HG03135 (cell line): ENCODE results near the gene HOXA5.

Experiments used
- ATAC-seq: cut with Tn5 transposase; IDR thresholded peaks from one replicate; pipeline ENCODE4 v1.9.1; 2021; ENCODE audit warnings: mild to moderate bottlenecking, moderate library complexity; ENCODE audit not compliant: unreplicated experiment

Gene HOXA5

GRCh38 chr7:27160546-27161213 is 17.2 kb upstream of the HOXA5 start:
- ATAC-seq, result peak; percentile 53

GRCh38 chr7:27160145-27160545 is 16.7 kb upstream of the HOXA5 start:
- ATAC-seq, result no peak

- ATAC-seq, result no peak
Measured at GRCh38 chr7:27159266-27160144, 16.0 kb upstream of the HOXA5 start.

GRCh38 chr7:27158436-27159265 is 15.2 kb upstream of the HOXA5 start:
- no peak for ATAC-seq

GRCh38 chr7:27157702-27158431 is 14.4 kb upstream of the HOXA5 start:
- no peak for ATAC-seq

- ATAC-seq, result no peak
Measured at GRCh38 chr7:27156916-27157701, 13.6 kb upstream of the HOXA5 start.

- no peak for ATAC-seq
Measured at GRCh38 chr7:27156508-27156898, 13.0 kb upstream of the HOXA5 start, which contains the start of gene HOXA7. Gene HOXA7 (minus strand): TSS chr7:27156675. CDS start chr7:27156545, 130 bp downstream.

GRCh38 chr7:27155816-27156507 is 12.5 kb upstream of the HOXA5 start:
- ATAC-seq, result no peak

GRCh38 chr7:27154901-27155815 is 11.7 kb upstream of the HOXA5 start:
- no peak for ATAC-seq

GRCh38 chr7:27154369-27154768 is 10.9 kb upstream of the HOXA5 start:
- no peak for ATAC-seq

GRCh38 chr7:27153526-27153925 is 10.0 kb upstream of the HOXA5 start:
- no peak for ATAC-seq

- no peak for ATAC-seq
Measured at GRCh38 chr7:27152816-27153442, 9.4 kb upstream of the HOXA5 start.

- ATAC-seq, result no peak
Measured at GRCh38 chr7:27151931-27152815, 8.7 kb upstream of the HOXA5 start, which contains the start of gene HOXA3. Gene HOXA3 (minus strand): TSS chr7:27152583. CDS start chr7:27110640, 41,943 bp downstream.

- ATAC-seq, result no peak
Measured at GRCh38 chr7:27151341-27151930, 8.0 kb upstream of the HOXA5 start.

- peak; percentile 72 for ATAC-seq
Measured at GRCh38 chr7:27150568-27151340, 7.3 kb upstream of the HOXA5 start.
